PFSK-1 (cell line): ENCODE results near the gene TFF2.

ENCODE experiments used
- FOXP2 ChIP-seq: optimal IDR thresholded peaks from 2 replicates; pipeline ENCODE3; 2011; ENCODE audit warnings: borderline replicate concordance, control low read depth, inconsistent platforms; ENCODE audit not compliant: insufficient read depth; ENCODE audit errors: extremely low read length, extremely low read depth
- POLR2AphosphoS5 ChIP-seq: IDR thresholded peaks from 2 replicates; pipeline ENCODE4 v1.6.1; 2012; ENCODE audit warnings: low read depth, mild to moderate bottlenecking, control low read depth, low read length, moderate library complexity
- REST ChIP-seq, 2 experiments: IDR thresholded peaks; 2 replicates each; pipeline versions ENCODE4 v1.6.1 to v1.8.0; 2011 to 2012; ENCODE audit warnings: low read depth in 2 of 2, low read length in 2 of 2, control low read depth in 1 of 2, inconsistent platforms in 1 of 2, mild to moderate bottlenecking in 1 of 2, moderate library complexity in 1 of 2; ENCODE audit not compliant: insufficient read depth in 1 of 2
- SIN3A ChIP-seq: IDR thresholded peaks from 2 replicates; pipeline ENCODE4 v1.6.1; 2012; ENCODE audit warnings: mild to moderate bottlenecking, low read length, moderate library complexity, borderline replicate concordance; ENCODE audit not compliant: insufficient read depth
- TAF1 ChIP-seq: IDR thresholded peaks from 2 replicates; pipeline ENCODE4 v1.6.1; 2012; ENCODE audit warnings: low read length, control low read depth, borderline replicate concordance; ENCODE audit not compliant: insufficient read depth

Gene TFF2

GRCh38 chr21:42306366-42307035 is 44.3 kb downstream of the TFF2 start:
- TF ChIP-seq REST (IDR thresholded peaks at IDR 0.05; ENCODE audit: insufficient read depth in 1 of 2, low read depth in 2 of 2, low read length in 2 of 2) (no peak), FOXP2 (no peak)

GRCh38 chr21:42305707-42306147 is 45.1 kb downstream of the TFF2 start:
- TF ChIP-seq REST (IDR thresholded peaks at IDR 0.05; ENCODE audit: insufficient read depth in 1 of 2, low read depth in 2 of 2, low read length in 2 of 2) (no peak), FOXP2 (no peak), POLR2AphosphoS5 (no peak), TAF1 (no peak), SIN3A (no peak)

- TF ChIP-seq SIN3A (no peak), REST (IDR thresholded peaks at IDR 0.05; ENCODE audit: insufficient read depth in 1 of 2, low read depth in 2 of 2, low read length in 2 of 2) (no peak), FOXP2 (no peak), POLR2AphosphoS5 (no peak), TAF1 (no peak)
Observed at GRCh38 chr21:42304556-42305454, 46.0 kb downstream of the TFF2 start.

- no peak for TF ChIP-seq FOXP2
- TF ChIP-seq REST (IDR thresholded peaks at IDR 0.05; ENCODE audit: insufficient read depth in 1 of 2, low read depth in 2 of 2, low read length in 2 of 2) = no peak
- no peak for TF ChIP-seq SIN3A
- TF ChIP-seq TAF1 = no peak
Observed at GRCh38 chr21:42303443-42303842, 47.4 kb downstream of the TFF2 start.

- TF ChIP-seq FOXP2 (no peak), SIN3A (no peak), REST (IDR thresholded peaks at IDR 0.05; ENCODE audit: insufficient read depth in 1 of 2, low read depth in 2 of 2, low read length in 2 of 2) (no peak), TAF1 (no peak), POLR2AphosphoS5 (no peak)
Observed at GRCh38 chr21:42302794-42303193, 48.0 kb downstream of the TFF2 start.
